ENCODE data around the gene FAM234A.
A peak's percentile ranks its signal among the peaks of the same experiment; 100 is the strongest.

FAM234A gene

GRCh38 chr16:305916-306626 is 71.5 kb downstream of the FAM234A start:
- peak; percentile 12 for DNase-seq

GRCh38 chr16:306911-307370 is 72.3 kb downstream of the FAM234A start:
- DNase-seq, result peak; percentile 61

- no peak for DNase-seq
These were observed 73.2 kb downstream of the FAM234A start for GRCh38 chr16:307691-308312.

GRCh38 chr16:309476-309875 is 74.9 kb downstream of the FAM234A start:
- no peak for DNase-seq

- no peak for DNase-seq
These were observed 77.1 kb downstream of the FAM234A start for GRCh38 chr16:311725-312124.

- DNase-seq, result peak; percentile 37
These were observed 79.7 kb downstream of the FAM234A start for GRCh38 chr16:314351-314750.

GRCh38 chr16:314795-315299 is 80.2 kb downstream of the FAM234A start:
- DNase-seq, result peak; percentile 37

Measured in DMS79 treated with DMSO at 0.1 percent for 48 hours (cell line).